WTC11 (cell line): ENCODE measurements around the gene NLRP3. TPM values are rescaled to one million over a fixed set of nuclear protein-coding genes. Genes with fewer than 3 reads are reported as not detected.

ENCODE experiments used
- ATAC-seq: fragments of 200-7000 bp; cut with Tn5 transposase; 2 replicates; pipeline ENCODE4 v1.10.0; 2021; ENCODE audit warnings: mild to moderate bottlenecking, moderate library complexity
- CTCF ChIA-PET: fragments of 300-600 bp; sonication (Branson Sonifier 250); formaldehyde crosslinking; loops from one replicate; lab custom pipeline; 2021; ENCODE audit warnings: antibody characterized with exemption; lab: Charles Lee
- POLR2A ChIA-PET: fragments of 350-600 bp; sonication (Branson Sonifier 250); formaldehyde crosslinking; loops from one replicate; lab custom pipeline; 2021; ENCODE audit warnings: antibody characterized with exemption; lab: Charles Lee
- DNase-seq: peaks from one replicate; pipeline ENCODE4 v3.0.0; 2021; ENCODE audit warnings: low spot score
- H3K27ac Mint-ChIP-seq: 2 replicates; pipeline ENCODE4 v1.8.0; 2021; ENCODE audit warnings: mixed read lengths
- H3K27me3 Mint-ChIP-seq: 2 replicates; pipeline ENCODE4 v1.8.0; 2021; ENCODE audit warnings: low read depth, mild to moderate bottlenecking, moderate library complexity, mixed read lengths
- H3K36me3 Mint-ChIP-seq: 2 replicates; pipeline ENCODE4 v1.8.0; 2021; ENCODE audit warnings: mixed read lengths
- H3K4me1 Mint-ChIP-seq: 2 replicates; pipeline ENCODE4 v1.8.0; 2022; ENCODE audit warnings: mixed read lengths
- H3K4me3 Mint-ChIP-seq: 2 replicates; pipeline ENCODE4 v1.8.0; 2021; ENCODE audit warnings: mild to moderate bottlenecking, moderate library complexity, mixed read lengths
- H3K9me3 Mint-ChIP-seq: 2 replicates; pipeline ENCODE4 v1.8.0; 2021; ENCODE audit warnings: mixed read lengths
- CDX4 ChIP-seq: fragments of 250-450 bp; sonication (Bioruptor Pico); IDR thresholded peaks from 2 replicates; pipeline ENCODE4 v1.9.0; 2021; ENCODE audit warnings: moderate library complexity, mild to moderate bottlenecking, inconsistent platforms, borderline replicate concordance
- FOXP4 ChIP-seq: sonication (generic); formaldehyde crosslinking; IDR thresholded peaks from 2 replicates; pipeline ENCODE4 v1.8.0; 2022; ENCODE audit warnings: mild to moderate bottlenecking, missing genetic modification reagents
- GABPB1 ChIP-seq: sonication (generic); formaldehyde crosslinking; IDR thresholded peaks from 2 replicates; pipeline ENCODE4 v1.8.1; 2023; ENCODE audit warnings: mild to moderate bottlenecking, missing genetic modification reagents
- GTF2I ChIP-seq: fragments of 250-450 bp; sonication (Bioruptor Pico); conservative IDR thresholded peaks from 2 replicates; pipeline ENCODE4 v1.4.0; 2021; ENCODE audit warnings: mild to moderate bottlenecking
- JAZF1 ChIP-seq: fragments of 250-450 bp; sonication (Bioruptor Pico); IDR thresholded peaks from 2 replicates; pipeline ENCODE4 v1.9.0; 2021; ENCODE audit warnings: moderate library complexity, mild to moderate bottlenecking, inconsistent platforms
- JUN ChIP-seq: sonication (generic); formaldehyde crosslinking; IDR thresholded peaks from 2 replicates; pipeline ENCODE4 v1.8.0; 2023; ENCODE audit warnings: mild to moderate bottlenecking, missing genetic modification reagents
- MLX ChIP-seq: sonication (generic); formaldehyde crosslinking; IDR thresholded peaks from 2 replicates; pipeline ENCODE4 v1.8.1; 2023; ENCODE audit warnings: mild to moderate bottlenecking, missing genetic modification reagents, moderate library complexity
- OVOL2 ChIP-seq: fragments of 250-450 bp; sonication (Bioruptor Pico); IDR thresholded peaks from 2 replicates; pipeline ENCODE4 v1.9.0; 2021; ENCODE audit warnings: mild to moderate bottlenecking, borderline replicate concordance
- PRDM15 ChIP-seq: sonication (generic); formaldehyde crosslinking; IDR thresholded peaks from 2 replicates; pipeline ENCODE4 v1.8.0; 2022; ENCODE audit warnings: missing genetic modification reagents
- SMAD4 ChIP-seq: sonication (generic); formaldehyde crosslinking; IDR thresholded peaks from 2 replicates; pipeline ENCODE4 v1.8.0; 2022; ENCODE audit warnings: mild to moderate bottlenecking, missing genetic modification reagents
- ZBTB21 ChIP-seq: sonication (generic); formaldehyde crosslinking; IDR thresholded peaks from 2 replicates; pipeline ENCODE4 v1.8.1; 2023; ENCODE audit warnings: mild to moderate bottlenecking, missing genetic modification reagents, borderline replicate concordance
- ZNF232 ChIP-seq: sonication (generic); formaldehyde crosslinking; IDR thresholded peaks from 2 replicates; pipeline ENCODE4 v1.8.0; 2022; ENCODE audit warnings: mild to moderate bottlenecking, missing genetic modification reagents
- ZNF317 ChIP-seq: sonication (generic); formaldehyde crosslinking; IDR thresholded peaks from 2 replicates; pipeline ENCODE4 v1.8.1; 2023; ENCODE audit warnings: low read depth, mild to moderate bottlenecking, moderate library complexity, missing genetic modification reagents, borderline replicate concordance
- ZNF425 ChIP-seq: fragments of 250-450 bp; sonication (Bioruptor Pico); conservative IDR thresholded peaks from 2 replicates; pipeline ENCODE4 v1.9.0; 2021; ENCODE audit warnings: mild to moderate bottlenecking
- total RNA-seq: library from RNA; stranded (reverse); gene quantifications from 3 replicates; pipeline ENCODE4 v1.2.3, GENCODE V29; 2021
- TF ChIP-seq, protein P1 (sequence below): fragments of 250-450 bp; sonication (Bioruptor Pico); IDR thresholded peaks from 2 replicates; pipeline ENCODE4 v1.9.0; 2021; ENCODE audit warnings: mild to moderate bottlenecking, borderline replicate concordance
- TF ChIP-seq, protein P2 (sequence below): sonication (generic); formaldehyde crosslinking; IDR thresholded peaks from 2 replicates; pipeline ENCODE4 v1.8.1; 2022; ENCODE audit warnings: low read depth, missing genetic modification reagents, borderline replicate concordance

NLRP3 gene
- total RNA-seq, 1 experiment from 2014 or later: 0.11 TPM

DNA sequence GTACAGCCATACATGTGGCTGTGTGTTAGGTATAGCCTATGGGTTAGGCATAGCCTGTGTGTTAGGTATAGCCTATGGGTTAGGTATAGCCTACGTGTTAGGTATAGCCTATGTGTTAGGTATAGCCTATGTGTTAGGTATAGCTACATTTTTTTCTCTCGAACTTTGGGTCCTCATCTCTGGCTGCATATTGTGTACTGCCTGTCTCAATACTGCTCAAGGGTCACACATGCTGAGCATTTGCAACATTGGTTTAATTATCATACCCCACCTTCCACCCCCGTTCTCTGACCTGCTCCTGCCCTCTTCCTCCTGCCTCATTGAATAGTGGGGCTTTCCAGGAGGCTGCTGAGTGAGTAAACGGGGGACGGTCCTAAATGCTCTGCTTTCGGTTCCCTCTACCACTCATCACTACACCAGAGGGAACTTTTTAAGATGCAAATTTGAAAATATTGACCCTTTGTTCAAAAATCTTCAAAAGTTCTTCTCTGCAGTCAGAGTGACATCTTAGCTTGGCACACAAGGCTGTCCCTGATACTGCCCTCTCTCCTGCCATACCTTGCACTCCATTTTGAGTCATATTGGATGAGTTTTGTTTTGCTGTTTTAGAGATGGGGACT, 24.1 kb downstream of the NLRP3 start (continued):
- TF ChIP-seq, protein P1, sequence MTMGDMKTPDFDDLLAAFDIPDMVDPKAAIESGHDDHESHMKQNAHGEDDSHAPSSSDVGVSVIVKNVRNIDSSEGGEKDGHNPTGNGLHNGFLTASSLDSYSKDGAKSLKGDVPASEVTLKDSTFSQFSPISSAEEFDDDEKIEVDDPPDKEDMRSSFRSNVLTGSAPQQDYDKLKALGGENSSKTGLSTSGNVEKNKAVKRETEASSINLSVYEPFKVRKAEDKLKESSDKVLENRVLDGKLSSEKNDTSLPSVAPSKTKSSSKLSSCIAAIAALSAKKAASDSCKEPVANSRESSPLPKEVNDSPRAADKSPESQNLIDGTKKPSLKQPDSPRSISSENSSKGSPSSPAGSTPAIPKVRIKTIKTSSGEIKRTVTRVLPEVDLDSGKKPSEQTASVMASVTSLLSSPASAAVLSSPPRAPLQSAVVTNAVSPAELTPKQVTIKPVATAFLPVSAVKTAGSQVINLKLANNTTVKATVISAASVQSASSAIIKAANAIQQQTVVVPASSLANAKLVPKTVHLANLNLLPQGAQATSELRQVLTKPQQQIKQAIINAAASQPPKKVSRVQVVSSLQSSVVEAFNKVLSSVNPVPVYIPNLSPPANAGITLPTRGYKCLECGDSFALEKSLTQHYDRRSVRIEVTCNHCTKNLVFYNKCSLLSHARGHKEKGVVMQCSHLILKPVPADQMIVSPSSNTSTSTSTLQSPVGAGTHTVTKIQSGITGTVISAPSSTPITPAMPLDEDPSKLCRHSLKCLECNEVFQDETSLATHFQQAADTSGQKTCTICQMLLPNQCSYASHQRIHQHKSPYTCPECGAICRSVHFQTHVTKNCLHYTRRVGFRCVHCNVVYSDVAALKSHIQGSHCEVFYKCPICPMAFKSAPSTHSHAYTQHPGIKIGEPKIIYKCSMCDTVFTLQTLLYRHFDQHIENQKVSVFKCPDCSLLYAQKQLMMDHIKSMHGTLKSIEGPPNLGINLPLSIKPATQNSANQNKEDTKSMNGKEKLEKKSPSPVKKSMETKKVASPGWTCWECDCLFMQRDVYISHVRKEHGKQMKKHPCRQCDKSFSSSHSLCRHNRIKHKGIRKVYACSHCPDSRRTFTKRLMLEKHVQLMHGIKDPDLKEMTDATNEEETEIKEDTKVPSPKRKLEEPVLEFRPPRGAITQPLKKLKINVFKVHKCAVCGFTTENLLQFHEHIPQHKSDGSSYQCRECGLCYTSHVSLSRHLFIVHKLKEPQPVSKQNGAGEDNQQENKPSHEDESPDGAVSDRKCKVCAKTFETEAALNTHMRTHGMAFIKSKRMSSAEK (CRISPR knock-in tag): no peak

- CTCF ChIA-PET: interaction anchor here (0.7 to 1.2 kb wide), 4 partner anchors 11 to 1644 kb away, joined by 3 to 4 read pairs (median 3); no protein-coding TSS in a partner anchor
- Mint-ChIP-seq H3K9me3 (peaks cover 7% of the 10 kb centered on the region; the same call in 1 of the 2 replicates), H3K4me3 (no peak overlapping the region), H3K27me3 (peaks cover 9% of the 10 kb centered on the region), H3K27ac (no peak overlapping the region), H3K4me1 (peaks cover 6% of the 10 kb centered on the region), H3K36me3 (no peaks in the 10 kb centered on the region; the same call in 1 of the 2 replicates)
- no peak for TF ChIP-seq OVOL2 (CRISPR knock-in tag)
- TF ChIP-seq FOXP4 (CRISPR knock-in tag): no peak
- no peak for TF ChIP-seq ZNF317 (CRISPR knock-in tag)
- POLR2A ChIA-PET: interaction anchor here (0.6 to 1.0 kb wide), 2 partner anchors 16 to 52 kb away, joined by 3 read pairs; partner anchors contain the start of gene OR2B11
- no peak for DNase-seq
- no peak for ATAC-seq
These were observed 25.6 kb downstream of the NLRP3 start for GRCh38 chr1:247441606-247442005.

- H3K27me3 Mint-ChIP-seq: peaks cover 10% of the 10 kb centered on the region
- ChIA-PET CTCF (interaction anchor here (0.6 to 1.2 kb wide), 4 partner anchors 10 to 771 kb away, joined by 3 read pairs; no protein-coding TSS in a partner anchor), POLR2A (interaction anchor here (1.0 kb wide), 1 partner anchor 52 kb away, joined by 3 read pairs; no protein-coding TSS in a partner anchor)
- peaks cover 7% of the 10 kb centered on the region; the same call in 1 of the 2 replicates for H3K9me3 Mint-ChIP-seq
- no peaks in the 10 kb centered on the region; the same call in 1 of the 2 replicates for H3K36me3 Mint-ChIP-seq
- ATAC-seq (no peak), DNase-seq (no peak)
- no peak overlapping the region for H3K27ac Mint-ChIP-seq
- H3K4me1 Mint-ChIP-seq: peaks cover 7% of the 10 kb centered on the region
- H3K4me3 Mint-ChIP-seq: no peak overlapping the region
- TF ChIP-seq GABPB1 (no peak), JUN (CRISPR knock-in tag) (no peak), MLX (CRISPR knock-in tag) (no peak), ZNF232 (no peak), CDX4 (CRISPR knock-in tag) (no peak), ZBTB21 (CRISPR knock-in tag) (no peak), GTF2I (CRISPR knock-in tag) (no peak), JAZF1 (CRISPR knock-in tag) (no peak), ZNF425 (CRISPR knock-in tag) (no peak), PRDM15 (CRISPR knock-in tag) (no peak), SMAD4 (CRISPR knock-in tag) (no peak)
- TF ChIP-seq, protein P2, sequence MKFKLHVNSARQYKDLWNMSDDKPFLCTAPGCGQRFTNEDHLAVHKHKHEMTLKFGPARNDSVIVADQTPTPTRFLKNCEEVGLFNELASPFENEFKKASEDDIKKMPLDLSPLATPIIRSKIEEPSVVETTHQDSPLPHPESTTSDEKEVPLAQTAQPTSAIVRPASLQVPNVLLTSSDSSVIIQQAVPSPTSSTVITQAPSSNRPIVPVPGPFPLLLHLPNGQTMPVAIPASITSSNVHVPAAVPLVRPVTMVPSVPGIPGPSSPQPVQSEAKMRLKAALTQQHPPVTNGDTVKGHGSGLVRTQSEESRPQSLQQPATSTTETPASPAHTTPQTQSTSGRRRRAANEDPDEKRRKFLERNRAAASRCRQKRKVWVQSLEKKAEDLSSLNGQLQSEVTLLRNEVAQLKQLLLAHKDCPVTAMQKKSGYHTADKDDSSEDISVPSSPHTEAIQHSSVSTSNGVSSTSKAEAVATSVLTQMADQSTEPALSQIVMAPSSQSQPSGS (CRISPR knock-in tag): no peak
These were observed 26.2 kb downstream of the NLRP3 start for GRCh38 chr1:247442164-247442563.
